PFSK-1 (cell line): ENCODE measurements around the gene NRL.

ENCODE experiments used
- FOXP2 ChIP-seq: optimal IDR thresholded peaks from 2 replicates; pipeline ENCODE3; 2011; ENCODE audit warnings: borderline replicate concordance, control low read depth, inconsistent platforms; ENCODE audit not compliant: insufficient read depth; ENCODE audit errors: extremely low read length, extremely low read depth
- POLR2AphosphoS5 ChIP-seq: IDR thresholded peaks from 2 replicates; pipeline ENCODE4 v1.6.1; 2012; ENCODE audit warnings: low read depth, mild to moderate bottlenecking, control low read depth, low read length, moderate library complexity
- REST ChIP-seq, 2 experiments: IDR thresholded peaks; 2 replicates each; pipeline versions ENCODE4 v1.6.1 to v1.8.0; 2011 to 2012; ENCODE audit warnings: low read depth in 2 of 2, low read length in 2 of 2, control low read depth in 1 of 2, inconsistent platforms in 1 of 2, mild to moderate bottlenecking in 1 of 2, moderate library complexity in 1 of 2; ENCODE audit not compliant: insufficient read depth in 1 of 2
- SIN3A ChIP-seq: IDR thresholded peaks from 2 replicates; pipeline ENCODE4 v1.6.1; 2012; ENCODE audit warnings: mild to moderate bottlenecking, low read length, moderate library complexity, borderline replicate concordance; ENCODE audit not compliant: insufficient read depth
- TAF1 ChIP-seq: IDR thresholded peaks from 2 replicates; pipeline ENCODE4 v1.6.1; 2012; ENCODE audit warnings: low read length, control low read depth, borderline replicate concordance; ENCODE audit not compliant: insufficient read depth

The NRL gene

GRCh38 chr14:24159777-24160498 lies 45.2 kb upstream of the NRL start:
- TF ChIP-seq TAF1 = no peak
- no peak for TF ChIP-seq POLR2AphosphoS5
- no peak for TF ChIP-seq SIN3A
- TF ChIP-seq FOXP2 = no peak
- TF ChIP-seq REST (IDR thresholded peaks at IDR 0.05; ENCODE audit: insufficient read depth in 1 of 2, low read depth in 2 of 2, low read length in 2 of 2) = no peak

DNA sequence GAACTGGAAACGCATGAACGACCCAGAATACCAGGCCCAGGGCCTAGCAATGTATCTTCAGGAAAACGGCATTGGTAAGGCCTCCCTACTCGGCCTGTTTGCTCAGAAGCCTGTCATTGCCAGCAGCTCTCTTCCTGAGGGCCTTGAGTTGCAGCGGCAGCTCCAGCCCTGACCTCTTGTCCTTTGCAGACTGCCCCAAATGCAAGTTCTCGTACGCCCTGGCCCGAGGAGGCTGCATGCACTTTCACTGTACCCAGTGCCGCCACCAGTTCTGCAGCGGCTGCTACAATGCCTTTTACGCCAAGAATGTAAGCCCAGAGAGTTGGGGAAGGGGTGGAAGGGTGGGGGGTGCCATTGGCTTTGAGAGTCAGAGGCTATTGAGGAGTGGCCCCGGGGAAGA lies 42.6 kb upstream of the NRL start:
- TF ChIP-seq TAF1 (no peak), FOXP2 (no peak), REST (IDR thresholded peaks at IDR 0.05; ENCODE audit: insufficient read depth in 1 of 2, low read depth in 2 of 2, low read length in 2 of 2) (no peak), SIN3A (no peak), POLR2AphosphoS5 (no peak)

DNA sequence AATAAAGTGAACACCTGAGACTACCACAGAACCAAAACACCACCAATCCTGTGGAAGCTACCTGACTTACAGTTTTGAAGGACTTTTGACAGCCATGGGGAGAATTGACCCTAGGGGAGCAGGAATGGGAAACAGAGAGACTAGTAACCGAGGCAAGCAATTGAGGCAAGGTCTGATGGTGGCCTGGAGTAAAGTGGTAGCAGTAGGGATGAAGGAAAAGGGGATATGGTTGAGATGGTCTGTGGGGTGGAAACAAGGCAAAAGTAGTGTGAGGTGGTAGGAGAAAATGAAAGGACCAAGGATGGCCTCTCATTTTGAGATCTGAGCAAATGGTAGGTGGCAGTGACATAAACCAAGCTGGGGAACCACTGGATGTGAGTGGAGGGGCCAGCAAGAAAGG lies 42.1 kb upstream of the NRL start:
- no peak for TF ChIP-seq SIN3A
- TF ChIP-seq FOXP2 = no peak
- TF ChIP-seq POLR2AphosphoS5 = no peak
- TF ChIP-seq REST (IDR thresholded peaks at IDR 0.05; ENCODE audit: insufficient read depth in 1 of 2, low read depth in 2 of 2, low read length in 2 of 2) = no peak
- no peak for TF ChIP-seq TAF1

- TF ChIP-seq TAF1 = no peak
- no peak for TF ChIP-seq POLR2AphosphoS5
- no peak for TF ChIP-seq SIN3A
- no peak for TF ChIP-seq REST (IDR thresholded peaks at IDR 0.05; ENCODE audit: insufficient read depth in 1 of 2, low read depth in 2 of 2, low read length in 2 of 2)
- no peak for TF ChIP-seq FOXP2
Observed at GRCh38 chr14:24155100-24155499, 40.4 kb upstream of the NRL start.
